Neural cell (in vitro differentiated cells): ENCODE results near the gene ZNF407. TPM values are rescaled to one million over a fixed set of nuclear protein-coding genes. Genes with fewer than 3 reads are reported as not detected.

Experiments
- H2AFZ ChIP-seq: fragments of 200-600, 300-800 bp; sonication (generic), shearing (Covaris generic); 2 replicates; pipeline ENCODE4 v1.6.0; 2014; ENCODE audit warnings: low read depth, mild to moderate bottlenecking, antibody characterized with exemption, low read length, moderate library complexity
- H3F3A ChIP-seq: fragments of 200-600 bp; shearing (Covaris generic); 2 replicates; pipeline ENCODE4 v1.6.1; 2016; ENCODE audit warnings: mild to moderate bottlenecking, moderate library complexity, mixed read lengths, antibody characterized with exemption, low read length; ENCODE audit not compliant: insufficient read depth, poor library complexity, severe bottlenecking
- H3K27ac ChIP-seq: fragments of 200-600, 300-800 bp; sonication (generic), shearing (Covaris generic); 2 replicates; pipeline ENCODE4 v1.5.1; 2014; ENCODE audit warnings: mild to moderate bottlenecking, low read length, moderate library complexity
- H3K27me3 ChIP-seq: fragments of 300-800, 200-600 bp; sonication (generic), shearing (Covaris generic); 2 replicates; pipeline ENCODE4 v1.6.0; 2014; ENCODE audit warnings: mild to moderate bottlenecking, low read depth, low read length, moderate library complexity; ENCODE audit not compliant: insufficient read depth
- H3K36me3 ChIP-seq: fragments of 300-800, 200-600 bp; sonication (generic), shearing (Covaris generic); 2 replicates; pipeline ENCODE4 v1.5.1; 2014; ENCODE audit warnings: mild to moderate bottlenecking, antibody characterized with exemption, low read length, moderate library complexity; ENCODE audit not compliant: insufficient read depth
- H3K4me2 ChIP-seq: fragments of 300-800, 200-600 bp; sonication (generic), shearing (Covaris generic); 2 replicates; pipeline ENCODE4 v1.6.0; 2014; ENCODE audit warnings: mild to moderate bottlenecking, low read length
- H3K4me3 ChIP-seq: fragments of 300-800, 200-600 bp; sonication (generic), shearing (Covaris generic); 2 replicates; pipeline ENCODE4 v1.5.1; 2014; ENCODE audit warnings: mild to moderate bottlenecking, low read length, moderate library complexity
- H3K79me2 ChIP-seq: fragments of 200-600 bp; shearing (Covaris generic); replicated peaks from 2 replicates; pipeline ENCODE4 v1.6.0; 2014; ENCODE audit warnings: mild to moderate bottlenecking, low read length, moderate library complexity; ENCODE audit not compliant: insufficient read depth
- H3K9ac ChIP-seq: fragments of 300-800, 200-600 bp; sonication (generic), shearing (Covaris generic); 2 replicates; pipeline ENCODE4 v1.6.1; 2016; ENCODE audit warnings: mild to moderate bottlenecking, low read length, mixed read lengths
- H3K9me2 ChIP-seq: fragments of 200-600 bp; shearing (Covaris generic); 2 replicates; pipeline ENCODE4 v1.6.1; 2016; ENCODE audit warnings: mild to moderate bottlenecking, low read length, mixed read lengths; ENCODE audit not compliant: insufficient read depth
- H3K9me3 ChIP-seq: fragments of 200-600, 300-800 bp; sonication (generic), shearing (Covaris generic); 2 replicates; pipeline ENCODE4 v1.6.1; 2016; ENCODE audit warnings: mild to moderate bottlenecking, mixed run types, low read length, moderate library complexity, mixed read lengths
- H4K20me1 ChIP-seq: fragments of 200-600 bp; shearing (Covaris generic); 2 replicates; pipeline ENCODE4 v1.6.1; 2016; ENCODE audit warnings: mild to moderate bottlenecking, mixed run types; ENCODE audit not compliant: insufficient read depth
- CTCF ChIP-seq: fragments of 450-650 bp; IDR thresholded peaks from 2 replicates; pipeline ENCODE4 v1.5.1; 2014; ENCODE audit warnings: antibody characterized with exemption, mild to moderate bottlenecking, moderate library complexity; ENCODE audit not compliant: poor library complexity, severe bottlenecking
- EP300 ChIP-seq: fragments of 450-650 bp; conservative IDR thresholded peaks from 2 replicates; pipeline ENCODE4 v1.6.1; 2014; ENCODE audit warnings: antibody characterized with exemption, mild to moderate bottlenecking, moderate library complexity; ENCODE audit not compliant: poor library complexity, severe bottlenecking
- EZH2 ChIP-seq: fragments of 200-600, 300-800 bp; shearing (Covaris generic), sonication (generic); IDR thresholded peaks from 2 replicates; pipeline ENCODE4 v1.6.1; 2014; ENCODE audit warnings: antibody characterized with exemption, low read length, borderline replicate concordance, mild to moderate bottlenecking; ENCODE audit not compliant: insufficient read depth, poor library complexity, severe bottlenecking
- MXI1 ChIP-seq: fragments of 450-650 bp; conservative IDR thresholded peaks from 2 replicates; pipeline ENCODE4 v1.6.1; 2014; ENCODE audit warnings: antibody characterized with exemption, mild to moderate bottlenecking; ENCODE audit not compliant: poor library complexity, severe bottlenecking
- POLR2AphosphoS5 ChIP-seq: IDR thresholded peaks from 2 replicates; pipeline ENCODE4 v1.6.1; 2012
- RAD21 ChIP-seq: fragments of 450-650 bp; conservative IDR thresholded peaks from 2 replicates; pipeline ENCODE4 v1.6.1; 2014; ENCODE audit warnings: antibody characterized with exemption, mild to moderate bottlenecking, moderate library complexity
- REST ChIP-seq: IDR thresholded peaks from 2 replicates; pipeline ENCODE4 v1.6.1; 2012; ENCODE audit warnings: borderline replicate concordance
- SMC3 ChIP-seq: fragments of 450-650 bp; conservative IDR thresholded peaks from 2 replicates; pipeline ENCODE4 v1.6.1; 2014; ENCODE audit warnings: antibody characterized with exemption, mild to moderate bottlenecking, moderate library complexity; ENCODE audit not compliant: poor library complexity
- TAF1 ChIP-seq: IDR thresholded peaks from 2 replicates; pipeline ENCODE4 v1.6.1; 2012; ENCODE audit warnings: low read depth
- polyA plus RNA-seq: library from polyadenylated mRNA; depleted of rRNA; stranded (reverse); fragments of >200 nt; gene quantifications from 2 replicates; pipeline ENCODE4 v1.2.3, GENCODE V29; 2014

Gene ZNF407
- polyA plus RNA-seq, 1 donor from 2014 or later = 2.9 TPM

GRCh38 chr18:74866577-74866976 is 268.9 kb downstream of the ZNF407 start:
- Histone ChIP-seq H2AFZ (no peak overlapping the region), H4K20me1 (no peaks in the 10 kb centered on the region), H3K27me3 (peaks cover 6% of the 10 kb centered on the region), H3K4me2 (no peak overlapping the region), H3K27ac (no peak overlapping the region), H3K9ac (no peak overlapping the region), H3F3A (no peaks in the 10 kb centered on the region), H3K79me2 (no peaks in the 10 kb centered on the region), H3K4me3 (no peak overlapping the region), H3K9me3 (no peaks in the 10 kb centered on the region), H3K36me3 (no peaks in the 10 kb centered on the region), H3K9me2 (no peaks in the 10 kb centered on the region)
- TF ChIP-seq RAD21 = no peak
- no peak for TF ChIP-seq EP300
- TF ChIP-seq CTCF = no peak
- no peak for TF ChIP-seq MXI1
- TF ChIP-seq SMC3 = no peak
- TF ChIP-seq REST = no peak
- no peak for TF ChIP-seq EZH2
- TF ChIP-seq TAF1 = no peak
- no peak for TF ChIP-seq POLR2AphosphoS5

- Histone ChIP-seq H3K4me3 (no peak overlapping the region), H3K27ac (no peak overlapping the region), H3F3A (no peaks in the 10 kb centered on the region), H3K79me2 (no peaks in the 10 kb centered on the region), H3K4me2 (no peak overlapping the region), H2AFZ (no peak overlapping the region), H4K20me1 (no peaks in the 10 kb centered on the region), H3K9me2 (no peaks in the 10 kb centered on the region), H3K36me3 (no peaks in the 10 kb centered on the region), H3K9ac (no peak overlapping the region), H3K27me3 (peaks cover 6% of the 10 kb centered on the region), H3K9me3 (no peaks in the 10 kb centered on the region)
- no peak for TF ChIP-seq EZH2
- no peak for TF ChIP-seq RAD21
- TF ChIP-seq EP300 = no peak
- no peak for TF ChIP-seq POLR2AphosphoS5
- no peak for TF ChIP-seq REST
- no peak for TF ChIP-seq MXI1
- no peak for TF ChIP-seq TAF1
- no peak for TF ChIP-seq SMC3
- no peak for TF ChIP-seq CTCF
Observed at GRCh38 chr18:74868461-74868860, 270.8 kb downstream of the ZNF407 start.
